NCI-H774 (cell line): ENCODE measurements around the gene KCTD11.
A peak's percentile ranks its signal among the peaks of the same experiment; 100 is the strongest.
"Not testable (repeated sequence)": the region's sequence is repeated elsewhere in the genome, so short reads cannot be mapped to it uniquely, and the experiment has no call there.

Source experiments
- DNase-seq: peaks from one replicate; lab custom pipeline; 2025; lab: John Stamatoyannopoulos, UW

KCTD11 gene

GRCh38 chr17:7346761-7347614 lies 5.0 kb upstream of the KCTD11 start:
- no peak for DNase-seq

DNA sequence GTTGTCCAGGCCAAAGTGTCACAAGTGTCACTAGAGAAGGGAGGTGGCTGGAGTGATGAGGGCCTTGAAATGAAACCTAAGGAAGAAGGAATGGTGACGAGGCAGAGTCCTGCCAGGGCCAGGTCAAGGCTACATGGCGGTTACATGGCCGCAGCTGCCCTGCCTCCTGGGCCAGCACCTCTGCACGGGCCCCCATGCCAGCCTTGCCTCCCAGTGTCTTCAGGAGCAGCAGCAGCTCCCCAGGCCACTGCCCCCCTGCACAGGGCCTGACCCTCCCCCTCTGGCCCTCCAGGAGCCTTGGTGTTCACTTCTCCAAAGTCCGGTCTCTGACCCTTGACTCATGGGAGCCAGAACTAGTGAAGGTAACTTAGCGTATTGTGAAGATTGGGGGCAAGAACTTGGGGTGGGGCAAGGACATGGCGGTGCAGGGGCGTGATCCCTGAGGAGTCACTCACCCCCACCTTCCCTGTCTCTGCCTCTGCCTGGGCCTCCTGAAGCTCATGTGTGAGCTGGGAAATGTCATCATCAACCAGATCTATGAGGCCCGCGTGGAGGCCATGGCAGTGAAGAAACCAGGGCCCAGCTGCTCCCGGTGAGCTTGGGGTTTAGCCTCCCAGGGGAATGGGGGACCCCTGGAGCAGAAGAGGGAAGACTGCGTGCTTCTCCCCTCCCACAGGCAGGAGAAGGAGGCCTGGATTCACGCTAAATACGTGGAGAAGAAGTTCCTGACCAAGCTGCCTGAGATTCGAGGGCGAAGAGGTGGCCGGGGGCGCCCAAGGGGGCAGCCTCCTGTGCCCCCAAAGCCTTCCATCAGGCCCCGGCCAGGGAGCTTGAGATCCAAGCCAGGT lies 4.1 kb upstream of the KCTD11 start:
- no peak for DNase-seq

DNA sequence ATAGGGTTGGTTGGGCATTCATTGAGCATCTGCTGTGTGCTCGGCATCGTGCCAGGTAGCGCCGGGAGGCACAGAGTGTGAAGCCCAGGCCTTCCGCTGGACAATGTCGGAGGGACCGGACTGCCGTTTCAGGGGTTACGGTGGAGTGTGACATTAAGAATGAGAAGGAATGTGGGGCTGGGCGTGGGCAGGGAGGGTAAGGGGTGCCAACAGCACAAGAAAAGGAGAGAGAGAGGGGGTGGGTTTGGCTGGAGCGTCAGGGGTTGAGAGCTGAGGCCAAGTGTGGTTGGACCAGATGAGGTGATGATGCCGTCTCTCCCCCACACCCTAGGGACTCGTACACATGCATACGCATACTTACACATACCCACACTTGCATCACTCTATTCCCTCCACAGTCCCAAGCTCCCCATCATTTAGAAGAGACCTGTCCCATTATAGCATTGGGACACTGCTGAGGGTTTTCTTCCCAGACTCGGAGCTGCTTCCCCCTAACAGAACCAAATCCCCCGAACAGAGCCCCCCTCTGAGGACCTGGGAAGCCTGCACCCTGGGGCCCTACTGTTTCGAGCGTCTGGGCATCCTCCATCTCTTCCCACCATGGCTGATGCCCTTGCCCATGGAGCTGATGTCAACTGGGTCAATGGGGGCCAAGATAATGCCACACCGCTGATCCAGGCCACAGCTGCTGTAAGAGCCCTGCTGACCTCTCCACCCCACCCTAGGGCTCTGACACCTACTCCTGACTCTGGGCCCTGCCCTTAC lies 3.3 kb upstream of the KCTD11 start:
- no peak for DNase-seq

- DNase-seq: no peak
Measured at GRCh38 chr17:7352503-7352889, 534 bp downstream of the KCTD11 start.

GRCh38 chr17:7352910-7353635 lies 1.1 kb downstream of the KCTD11 start:
- no peak for DNase-seq

GRCh38 chr17:7354262-7354843 lies 2.4 kb downstream of the KCTD11 start:
- no peak for DNase-seq

GRCh38 chr17:7355053-7355452 lies 3.1 kb downstream of the KCTD11 start, which contains the start of gene TMEM95:
TMEM95 (plus strand) TSS chr17:7355156; CDS start chr17:7355205, 49 bp downstream.
- DNase-seq: no peak

DNA sequence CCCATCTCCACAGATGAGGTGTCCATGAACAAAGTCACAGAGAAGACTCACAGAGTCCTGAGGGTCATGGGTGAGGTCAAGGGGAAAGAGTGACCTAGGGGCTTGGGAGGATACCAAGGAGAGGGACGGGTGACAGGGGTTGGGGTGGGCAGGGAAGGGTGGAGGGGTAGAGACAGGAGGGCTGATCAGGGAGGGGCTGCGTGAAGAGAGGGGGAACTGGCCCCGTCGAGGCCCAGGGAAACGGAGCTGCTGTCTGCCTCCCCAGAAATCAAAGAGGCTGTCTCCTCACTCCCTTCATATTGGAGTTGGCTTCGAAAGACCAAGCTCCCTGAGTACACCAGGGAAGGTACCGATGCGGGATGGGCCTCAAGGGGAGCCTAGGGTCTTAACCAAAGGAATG lies 3.6 kb downstream of the KCTD11 start:
- DNase-seq: no peak

DNA sequence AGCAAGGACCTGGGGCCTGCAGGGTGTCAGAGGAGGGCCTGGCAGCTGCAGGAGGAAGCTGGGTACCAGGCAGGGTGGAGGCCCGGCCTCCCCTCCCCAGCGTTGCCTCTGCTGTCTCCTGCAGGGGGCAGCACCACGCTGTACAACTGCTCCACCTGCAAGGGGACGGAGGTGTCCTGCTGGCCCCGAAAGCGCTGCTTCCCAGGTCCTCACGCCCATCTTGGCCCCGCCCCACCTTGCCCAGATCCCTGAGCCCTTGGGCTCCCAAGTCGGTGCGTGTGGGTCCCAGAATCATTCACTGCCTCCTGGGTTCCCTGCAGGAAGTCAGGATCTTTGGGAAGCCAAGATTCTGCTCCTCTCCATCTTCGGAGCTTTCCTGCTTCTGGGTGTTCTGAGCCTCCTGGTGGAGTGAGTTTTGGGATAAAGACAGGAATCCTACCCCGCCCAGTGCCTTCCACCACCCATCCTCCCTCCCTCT lies 4.1 kb downstream of the KCTD11 start:
- DNase-seq: peak; percentile 23

- no peak for DNase-seq
Measured at GRCh38 chr17:7356756-7357155, 4.8 kb downstream of the KCTD11 start.

DNA sequence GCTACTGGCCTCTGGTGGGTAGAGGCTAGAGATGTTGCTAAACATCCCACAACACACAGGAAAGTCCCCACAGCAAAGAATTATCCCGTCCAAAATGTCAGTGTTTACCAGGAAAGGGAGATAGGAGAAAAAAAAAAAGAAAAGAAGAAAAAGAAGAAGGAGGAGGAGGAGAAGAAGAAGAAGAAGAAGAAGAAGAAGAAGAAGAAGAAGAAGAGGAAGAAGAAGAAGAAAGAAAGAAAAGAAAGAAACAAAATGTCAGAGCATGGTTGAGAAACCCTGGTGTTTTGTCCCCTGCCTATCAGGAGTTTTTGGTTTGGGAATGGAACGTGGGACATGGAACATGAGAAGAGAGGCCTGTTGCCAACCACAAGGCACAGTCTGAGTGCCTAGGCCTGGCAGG lies 5.4 kb downstream of the KCTD11 start:
- DNase-seq: no peak

- DNase-seq: no peak
Measured at GRCh38 chr17:7361906-7362305, 9.9 kb downstream of the KCTD11 start.

- no peak for DNase-seq
Measured at GRCh38 chr17:7363311-7363710, 11.3 kb downstream of the KCTD11 start.

GRCh38 chr17:7365963-7366362 lies 14.0 kb downstream of the KCTD11 start:
- not testable (repeated sequence) for DNase-seq

DNA sequence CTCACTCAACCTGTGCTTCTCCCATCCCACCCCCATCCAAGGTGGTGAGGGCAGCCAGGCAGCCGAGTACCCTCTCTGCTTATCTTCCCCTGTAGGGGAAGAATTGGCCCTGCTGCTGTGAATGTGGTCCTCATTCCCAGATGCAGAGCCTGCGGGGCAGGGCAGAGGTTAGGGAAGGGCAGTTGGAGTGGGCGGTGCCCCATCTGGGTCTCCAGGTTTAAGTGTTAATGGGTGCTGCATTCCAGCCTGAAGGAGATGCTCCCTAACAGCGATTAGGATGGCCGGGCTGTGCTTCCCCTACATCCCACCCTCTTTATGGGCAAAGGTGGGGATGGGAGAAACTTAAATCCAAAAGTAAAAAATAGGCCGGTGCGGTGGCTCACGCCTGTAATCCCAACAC lies 15.1 kb downstream of the KCTD11 start:
- DNase-seq: no peak

DNA sequence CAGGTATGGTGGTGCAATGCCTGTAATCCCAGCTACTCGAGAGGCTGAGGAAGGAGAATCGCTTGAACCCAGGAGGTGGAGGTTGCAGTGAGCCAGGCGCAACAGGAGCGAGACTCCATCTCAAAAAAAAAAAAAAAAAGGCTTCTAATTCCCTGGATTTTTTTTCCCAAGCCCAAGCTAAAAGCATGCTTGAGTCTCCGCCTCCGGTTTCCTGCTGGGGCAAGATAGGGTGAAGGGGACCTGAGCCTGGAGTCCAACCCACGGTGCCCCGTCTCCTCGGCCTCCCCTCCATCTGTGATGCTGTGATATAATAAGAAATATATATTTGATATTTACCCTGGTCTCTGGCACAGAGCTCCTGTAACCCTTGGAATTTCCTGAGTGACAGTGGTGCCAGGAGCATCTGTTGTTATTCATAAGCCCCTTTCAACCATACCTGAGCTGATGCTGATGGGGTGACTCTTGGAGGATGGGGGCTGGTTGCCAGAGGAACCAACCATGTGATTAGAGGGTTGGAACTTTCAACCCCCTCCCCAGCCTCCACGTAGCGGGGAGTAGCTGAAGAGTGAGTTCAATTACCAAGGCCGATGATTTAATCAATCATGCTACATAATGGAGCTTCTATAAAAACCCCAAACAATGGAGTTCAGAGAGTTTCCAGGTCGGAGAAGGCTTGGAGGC lies 16.1 kb downstream of the KCTD11 start:
- no peak for DNase-seq

DNA sequence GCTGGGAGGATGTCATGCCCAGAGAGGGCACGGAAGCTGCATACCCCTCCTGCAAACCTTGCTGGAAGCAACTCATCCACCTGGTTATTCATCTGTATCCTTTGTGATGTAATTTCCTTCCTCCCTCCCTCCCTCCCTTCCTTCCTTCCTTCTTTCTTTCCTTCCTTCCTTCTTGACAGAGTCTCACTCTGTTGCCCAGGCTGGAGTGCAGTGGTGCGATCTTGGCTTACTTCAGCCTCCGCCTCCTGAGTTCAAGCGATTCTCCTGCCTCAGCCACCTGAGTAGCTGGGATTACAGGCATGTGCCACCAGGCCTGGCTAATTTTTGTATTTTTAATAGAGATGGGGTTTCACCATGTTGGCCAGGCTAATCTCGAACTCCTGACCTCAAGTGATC lies 16.6 kb downstream of the KCTD11 start:
- not testable (repeated sequence) for DNase-seq

DNA sequence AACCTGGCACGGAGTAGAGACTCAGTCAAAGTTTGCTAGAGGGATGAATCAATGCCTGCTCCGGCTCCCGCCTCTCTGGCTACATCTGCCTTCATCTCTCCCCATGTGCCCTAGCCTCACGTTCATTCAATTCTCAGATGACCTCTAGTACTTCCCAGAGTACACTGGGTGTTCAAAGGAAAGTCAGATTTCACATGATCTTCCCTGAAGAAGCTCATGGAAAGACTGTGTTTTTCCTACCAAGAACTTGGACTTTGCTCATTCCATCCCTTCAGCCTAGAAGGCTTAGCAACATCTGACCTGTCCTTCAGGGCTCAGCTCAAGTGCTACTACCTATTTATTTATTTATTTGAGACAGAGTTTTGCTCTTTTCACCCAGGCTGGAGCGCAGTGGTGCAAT lies 17.9 kb downstream of the KCTD11 start:
- DNase-seq: no peak

DNA sequence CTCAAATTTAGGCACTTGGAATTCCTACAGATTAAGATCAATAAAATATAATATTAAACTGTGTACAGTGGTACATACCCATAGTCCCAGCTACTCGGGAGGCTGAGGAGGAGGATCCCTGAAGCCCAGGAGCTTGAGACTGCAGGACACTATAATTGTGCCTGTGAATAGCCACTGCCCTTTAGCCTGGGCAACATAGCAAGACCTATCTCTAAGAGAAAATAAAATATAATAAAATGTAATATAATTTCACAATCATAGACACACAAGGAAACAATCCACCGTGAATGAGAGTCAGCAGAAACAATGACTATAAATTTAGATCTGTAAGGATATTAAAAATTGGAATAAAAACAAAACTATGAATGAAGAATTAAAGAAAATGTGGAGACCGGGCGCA lies 18.9 kb downstream of the KCTD11 start:
- no peak for DNase-seq

GRCh38 chr17:7374353-7374752 lies 22.4 kb downstream of the KCTD11 start:
- DNase-seq: no peak

DNA sequence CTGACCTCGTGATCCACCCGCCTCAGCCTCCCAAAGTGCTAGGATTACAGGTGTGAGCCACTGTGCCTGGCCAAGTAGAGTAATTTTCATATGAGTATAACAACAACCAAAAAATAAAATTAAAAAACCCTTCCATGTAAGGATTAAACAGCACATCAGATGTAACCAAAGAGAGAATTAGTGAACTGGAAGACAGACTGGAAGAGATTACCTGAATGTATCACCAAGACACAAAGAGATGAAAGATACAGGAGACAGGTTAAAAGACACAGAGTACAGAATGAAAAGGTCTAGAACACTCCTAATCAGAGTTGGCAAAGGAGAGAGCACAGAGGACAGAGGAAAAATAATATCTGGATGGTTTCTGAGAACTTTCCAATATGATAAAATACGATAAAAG lies 27.2 kb downstream of the KCTD11 start:
- no peak for DNase-seq
